Prostate gland (tissue), 2 donors: ENCODE measurements around the gene SIVA1. TPM values are rescaled to one million over a fixed set of nuclear protein-coding genes. Genes with fewer than 3 reads are reported as not detected.

Experiments used
- DNase-seq: peaks from one replicate; pipeline ENCODE4 v3.0.0-alpha.2; 2019; ENCODE audit warnings: low spot score
- H3K27ac ChIP-seq, 2 donors: fragments of 200-600 bp; sonication (generic); 2 replicates each; pipeline ENCODE4 v1.5.1; 2017 to 2019
- H3K27me3 ChIP-seq: fragments of 200-600 bp; sonication (generic); replicated peaks from 2 replicates; pipeline ENCODE4 v1.5.1; 2019; ENCODE audit not compliant: insufficient read depth
- H3K36me3 ChIP-seq, 2 donors: fragments of 200-600 bp; sonication (generic); 1 replicate in 1 of 2; 2 replicates in 1 of 2; pipeline versions ENCODE4 v1.5.1 to v1.8.1; 2017 to 2019
- H3K4me1 ChIP-seq: fragments of 200-600 bp; sonication (generic); replicated peaks from 2 replicates; pipeline ENCODE4 v1.5.1; 2019
- H3K4me3 ChIP-seq, 2 donors: fragments of 200-600 bp; sonication (generic); 2 replicates each; pipeline ENCODE4 v1.5.1; 2017 to 2019
- H3K9me3 ChIP-seq: fragments of 200-600 bp; sonication (generic); 2 replicates; pipeline ENCODE4 v1.5.1; 2017
- POLR2A ChIP-seq: fragments of 450-650 bp; IDR thresholded peaks from one replicate; pipeline ENCODE4 v1.6.1; 2016; ENCODE audit warnings: antibody characterized with exemption, mild to moderate bottlenecking
- POLR2AphosphoS5 ChIP-seq: sonication (generic); formaldehyde crosslinking; IDR thresholded peaks from one replicate; pipeline ENCODE4 v1.6.1; 2017; ENCODE audit warnings: antibody characterized with exemption
- WGBS: methylation state at CpG from one replicate; pipeline ENCODE4 v1.1.5; 2018; 5-methylcytosine and 5-hydroxymethylcytosine counted together
- intact Hi-C: fragments of 100-400 bp; cut with DNase I; formaldehyde crosslinking; loops from one replicate; pipeline ENCODE4 v1.14.2; 2022
- total RNA-seq, 2 donors: library from RNA; depleted of rRNA; stranded (reverse); fragments of >200 nt; gene quantifications; one replicate each; pipeline ENCODE4 v1.1.0, GENCODE V29; 2016
- TF ChIP-seq, protein P1 (sequence below), 4 experiments: fragments of 200-600 bp in 2 of 4; fragments of 450-650 bp in 2 of 4; sonication (generic) in 2 of 4; IDR thresholded peaks; 1 replicate in 3 of 4; 2 replicates in 1 of 4; pipeline ENCODE4 v1.5.1; 2016 to 2019; ENCODE audit warnings: antibody characterized with exemption in 4 of 4, mild to moderate bottlenecking in 2 of 4, moderate library complexity in 2 of 4

SIVA1 gene
- total RNA-seq, 2 donors from 2014 or later: 249 to 514 TPM

DNA sequence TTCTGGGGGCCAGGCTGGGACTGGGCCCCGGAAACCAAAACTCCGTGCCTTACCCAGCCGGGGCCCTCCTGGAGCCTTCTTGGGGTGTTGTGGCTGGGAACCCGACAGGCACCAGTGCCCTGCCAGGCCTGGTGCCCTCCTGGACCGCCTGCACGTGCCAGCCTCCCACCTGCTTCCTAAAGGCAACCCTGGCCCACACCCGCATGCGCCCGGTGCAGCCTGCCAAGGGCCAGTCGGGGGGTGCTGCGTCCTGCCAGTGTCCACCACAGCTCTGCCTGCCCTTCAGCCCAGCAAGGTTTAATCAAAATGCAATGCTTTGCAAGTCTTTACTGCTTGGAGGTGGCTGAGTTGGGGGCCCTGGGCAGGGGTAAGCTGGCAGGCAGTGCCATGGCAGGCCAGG is 34.1 kb upstream of the SIVA1 start:
- TF ChIP-seq POLR2A: no peak
- TF ChIP-seq POLR2AphosphoS5: no peak
- TF ChIP-seq, protein P1, sequence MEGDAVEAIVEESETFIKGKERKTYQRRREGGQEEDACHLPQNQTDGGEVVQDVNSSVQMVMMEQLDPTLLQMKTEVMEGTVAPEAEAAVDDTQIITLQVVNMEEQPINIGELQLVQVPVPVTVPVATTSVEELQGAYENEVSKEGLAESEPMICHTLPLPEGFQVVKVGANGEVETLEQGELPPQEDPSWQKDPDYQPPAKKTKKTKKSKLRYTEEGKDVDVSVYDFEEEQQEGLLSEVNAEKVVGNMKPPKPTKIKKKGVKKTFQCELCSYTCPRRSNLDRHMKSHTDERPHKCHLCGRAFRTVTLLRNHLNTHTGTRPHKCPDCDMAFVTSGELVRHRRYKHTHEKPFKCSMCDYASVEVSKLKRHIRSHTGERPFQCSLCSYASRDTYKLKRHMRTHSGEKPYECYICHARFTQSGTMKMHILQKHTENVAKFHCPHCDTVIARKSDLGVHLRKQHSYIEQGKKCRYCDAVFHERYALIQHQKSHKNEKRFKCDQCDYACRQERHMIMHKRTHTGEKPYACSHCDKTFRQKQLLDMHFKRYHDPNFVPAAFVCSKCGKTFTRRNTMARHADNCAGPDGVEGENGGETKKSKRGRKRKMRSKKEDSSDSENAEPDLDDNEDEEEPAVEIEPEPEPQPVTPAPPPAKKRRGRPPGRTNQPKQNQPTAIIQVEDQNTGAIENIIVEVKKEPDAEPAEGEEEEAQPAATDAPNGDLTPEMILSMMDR (IDR thresholded peaks at IDR 0.05): no peak

DNA sequence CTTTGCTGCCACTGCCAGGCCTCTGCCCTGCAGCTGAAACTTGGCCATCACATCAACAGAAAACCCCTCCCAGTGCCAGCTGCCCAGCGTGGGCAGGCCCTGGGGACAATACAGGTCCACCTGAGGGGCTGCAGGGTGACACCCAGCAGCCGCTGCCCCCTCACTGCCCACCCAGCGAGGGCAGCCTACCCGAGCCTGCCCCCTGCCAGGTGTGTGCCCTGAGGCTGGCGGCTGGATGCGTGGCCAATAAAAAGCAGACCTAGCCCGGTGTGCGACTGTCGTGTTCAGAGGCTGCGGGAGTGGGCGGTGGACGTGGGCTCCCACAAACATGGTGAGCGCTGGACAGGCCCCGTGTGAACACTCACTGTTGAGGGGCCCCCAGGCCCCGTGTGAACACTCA is 33.6 kb upstream of the SIVA1 start:
- no peaks in the 10 kb centered on the region for H3K9me3 ChIP-seq
- intact Hi-C loops: no loop called here
- no peaks in the 10 kb centered on the region for H3K27me3 ChIP-seq
- H3K27ac ChIP-seq: no peak overlapping the region
- 82% methylated on average over 13 of the region's 15 CpGs for whole genome bisulfite sequencing
- DNase-seq: no peak
- no peak for TF ChIP-seq POLR2AphosphoS5
- TF ChIP-seq, protein P1 (IDR thresholded peaks at IDR 0.05): no peak
- no peak for TF ChIP-seq POLR2A
- H3K4me1 ChIP-seq: no peaks in the 10 kb centered on the region
- no peaks in the 10 kb centered on the region for H3K36me3 ChIP-seq
- no peak overlapping the region for H3K4me3 ChIP-seq

More for the DNA sequence above, 34.1 kb upstream of the SIVA1 start:
- Histone ChIP-seq H3K27ac (no peak overlapping the region), H3K4me1 (no peaks in the 10 kb centered on the region), H3K36me3 (no peaks in the 10 kb centered on the region), H3K27me3 (no peaks in the 10 kb centered on the region), H3K4me3 (no peak overlapping the region), H3K9me3 (no peaks in the 10 kb centered on the region)
- 95% methylated on average over 8 of the region's 11 CpGs for WGBS
- no peak for DNase-seq
- intact Hi-C loops: no loop called here

DNA sequence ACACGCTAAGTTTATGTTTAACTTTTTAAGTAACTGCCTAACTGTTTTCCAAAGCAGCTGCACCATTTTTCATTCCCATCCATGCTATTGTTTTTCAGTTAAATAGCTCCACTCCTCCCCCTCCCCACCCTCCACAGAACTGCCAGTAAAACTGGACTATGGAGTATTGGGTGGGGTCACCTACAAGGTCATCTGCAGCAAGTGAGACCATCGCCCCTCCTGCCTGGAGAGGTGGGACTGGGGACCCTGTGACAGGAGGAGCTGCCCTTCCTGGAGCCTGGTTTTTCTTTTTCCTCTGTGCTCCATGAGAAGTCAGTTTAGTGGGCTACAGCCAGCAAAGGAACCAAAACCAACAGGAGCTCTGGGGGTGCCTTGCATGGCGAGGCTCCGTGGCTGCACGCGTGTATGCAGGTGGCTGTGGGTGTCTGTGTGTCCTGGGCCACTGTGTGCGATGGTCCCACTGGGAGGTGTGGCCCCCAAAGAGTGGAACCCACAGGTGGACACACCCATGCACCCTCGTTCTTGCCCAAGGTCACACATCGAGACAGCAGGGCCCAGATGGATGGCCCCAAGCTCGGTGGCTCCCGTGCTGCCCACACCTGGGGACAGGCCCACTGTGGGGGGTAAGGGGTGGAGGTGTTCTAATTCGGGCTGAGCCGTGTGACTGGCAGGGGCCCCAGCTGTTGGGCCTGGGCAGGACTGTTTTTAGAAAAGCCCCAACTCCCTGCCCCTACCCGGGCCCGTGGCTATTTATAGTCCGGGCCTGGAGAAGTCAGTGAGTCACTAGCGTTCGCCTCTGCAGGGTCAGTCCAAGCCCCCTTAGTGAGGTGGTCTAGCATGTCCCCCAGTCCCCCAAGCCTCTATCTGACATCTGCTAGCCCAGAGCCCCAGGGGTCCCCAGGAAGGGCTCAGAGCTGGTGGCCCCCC is 31.2 kb upstream of the SIVA1 start:
- Histone ChIP-seq H3K36me3 (no peaks in the 10 kb centered on the region), H3K4me1 (no peaks in the 10 kb centered on the region), H3K9me3 (no peaks in the 10 kb centered on the region), H3K27ac (no peak overlapping the region), H3K4me3 (no peak overlapping the region), H3K27me3 (no peaks in the 10 kb centered on the region)
- DNase-seq: no peak
- TF ChIP-seq, protein P1 (IDR thresholded peaks at IDR 0.05): no peak
- TF ChIP-seq POLR2A (no peak), POLR2AphosphoS5 (no peak)
- 77% methylated on average over 17 of the region's 18 CpGs for WGBS
- intact Hi-C loops: no loop called here

DNA sequence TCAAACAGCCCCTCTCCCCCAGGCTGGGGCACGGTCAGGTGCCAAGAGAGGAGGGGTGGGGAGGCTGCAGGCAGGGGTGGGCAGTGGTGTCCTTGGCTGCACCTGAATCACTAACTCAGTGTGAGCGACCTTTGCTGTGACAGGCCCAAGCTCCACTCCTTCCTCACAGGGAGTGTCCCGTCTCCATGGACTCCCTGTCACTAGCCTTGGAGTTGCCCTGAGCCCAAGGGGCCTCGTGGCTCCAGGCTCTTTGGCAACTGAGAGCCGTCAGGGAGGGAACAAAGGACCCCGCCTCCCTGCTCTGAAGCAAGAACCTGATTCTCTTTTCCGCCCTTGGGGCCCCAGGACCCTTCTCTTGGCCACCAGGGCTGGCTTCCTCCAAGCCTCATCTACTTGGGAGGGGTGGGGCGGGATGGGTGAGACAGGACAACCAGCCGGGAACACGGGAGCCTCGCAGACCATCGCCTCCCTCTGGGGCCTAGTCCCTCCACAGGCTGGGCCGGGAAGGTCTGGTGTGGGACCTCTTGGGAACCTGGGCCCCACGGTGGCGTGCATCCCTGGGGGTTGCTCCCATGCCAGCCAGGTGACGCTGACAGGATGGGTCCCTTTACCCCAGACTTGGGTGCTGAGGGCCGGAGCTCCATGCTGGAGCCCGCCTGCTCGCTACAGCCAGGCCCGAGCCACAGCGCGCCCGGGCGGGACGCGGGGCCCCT is 29.9 kb upstream of the SIVA1 start:
- Histone ChIP-seq H3K27me3 (no peaks in the 10 kb centered on the region), H3K36me3 (no peaks in the 10 kb centered on the region), H3K4me3 (peak overlapping the region; percentile 67 to 73), H3K4me1 (no peaks in the 10 kb centered on the region), H3K27ac (peak overlapping the region in 1 of 2 donors; percentile 40), H3K9me3 (no peaks in the 10 kb centered on the region)
- TF ChIP-seq, protein P1 (IDR thresholded peaks at IDR 0.05): no peak
- no peak for TF ChIP-seq POLR2AphosphoS5
- TF ChIP-seq POLR2A: no peak
- 63% methylated on average over 23 of the region's 26 CpGs for WGBS
- no peak for DNase-seq
- intact Hi-C loops: no loop called here
